Activated CD4-positive, alpha-beta T cell treated with anti-CD3 and anti-CD28 coated beads, Interleukin-2, amount 50 U/mL, for 16 hours (primary cell): Measurements from ENCODE around the gene PEX11B.

Experiments used
- DNase-seq: peaks from one replicate; pipeline ENCODE4 v3.0.0-alpha.2; 2020

PEX11B gene

GRCh38 chr1:145918144-145918991, at the start of gene PEX11B:
Gene PEX11B (minus strand): TSS chr1:145918717. CDS start chr1:145918688, 29 bp downstream.
- peak; percentile 91 for DNase-seq

GRCh38 chr1:145967288-145967687, 48.8 kb upstream of the PEX11B start:
- DNase-seq, result no peak

- DNase-seq, result no peak
Observed at GRCh38 chr1:145965119-145965744, 46.7 kb upstream of the PEX11B start.

GRCh38 chr1:145964328-145965118, 46.0 kb upstream of the PEX11B start, which contains the start of the genes ANKRD34A and POLR3GL:
Gene ANKRD34A (minus strand): TSS chr1:145964575. CDS start chr1:145961759, 2,816 bp downstream.
Gene POLR3GL (plus strand): TSS chr1:145964690. CDS start chr1:145974866, 10,176 bp downstream.
- peak; percentile 97 for DNase-seq

GRCh38 chr1:145963265-145964019, 44.9 kb upstream of the PEX11B start:
- DNase-seq, result no peak

- DNase-seq, result no peak
Observed at GRCh38 chr1:145962157-145963102, 43.9 kb upstream of the PEX11B start.

GRCh38 chr1:145961425-145962156, 43.1 kb upstream of the PEX11B start:
- peak; percentile 58 for DNase-seq

GRCh38 chr1:145961109-145961424, 42.5 kb upstream of the PEX11B start:
- no peak for DNase-seq

GRCh38 chr1:145960468-145961108, 42.1 kb upstream of the PEX11B start:
- peak; percentile 49 for DNase-seq

- DNase-seq, result no peak
Observed at GRCh38 chr1:145959957-145960467, 41.5 kb upstream of the PEX11B start.

- no peak for DNase-seq
Observed at GRCh38 chr1:145959333-145959732, 40.8 kb upstream of the PEX11B start.

- DNase-seq, result no peak
Observed at GRCh38 chr1:145958734-145959133, 40.2 kb upstream of the PEX11B start.

GRCh38 chr1:145957443-145958319, 39.2 kb upstream of the PEX11B start, which contains the start of gene LIX1L:
Gene LIX1L (minus strand): TSS chr1:145958017. CDS start chr1:145957927, 90 bp downstream.
- peak; percentile 98 for DNase-seq

GRCh38 chr1:145956781-145957442, 38.4 kb upstream of the PEX11B start:
- DNase-seq, result no peak

GRCh38 chr1:145956361-145956760, 37.8 kb upstream of the PEX11B start:
- no peak for DNase-seq

GRCh38 chr1:145955436-145955835, 36.9 kb upstream of the PEX11B start:
- DNase-seq, result no peak

GRCh38 chr1:145953861-145954260, 35.3 kb upstream of the PEX11B start:
- DNase-seq, result no peak

- DNase-seq, result no peak
Observed at GRCh38 chr1:145952903-145953302, 34.4 kb upstream of the PEX11B start.
